Muscle of arm (tissue), 12 donors: ENCODE data around the gene CRAT. TPM values are rescaled to one million over a fixed set of nuclear protein-coding genes. Genes with fewer than 3 reads are reported as not detected.
A peak's percentile ranks its signal among the peaks of the same experiment; 100 is the strongest.
"Not testable (repeated sequence)": the region's sequence is repeated elsewhere in the genome, so short reads cannot be mapped to it uniquely, and the experiment has no call there.

Experiments
- DNase-seq: peaks from one replicate; pipeline ENCODE4 v3.0.0-alpha.2; 2013
- polyA plus RNA-seq, 12 donors: library from polyadenylated mRNA; unstranded; fragments of 120-200 nt; gene quantifications; one replicate each; pipeline ENCODE4 v1.2.1, GENCODE V29; 2013; ENCODE audit not compliant: insufficient read length in 12 of 12

Gene CRAT
- polyA plus RNA-seq, 12 donors = 28.9 to 57.4 (median 39.2) TPM; not detected in 1

- DNase-seq = no peak
These were observed 3.2 kb upstream of the CRAT start for GRCh38 chr9:129113645-129114304.

DNA sequence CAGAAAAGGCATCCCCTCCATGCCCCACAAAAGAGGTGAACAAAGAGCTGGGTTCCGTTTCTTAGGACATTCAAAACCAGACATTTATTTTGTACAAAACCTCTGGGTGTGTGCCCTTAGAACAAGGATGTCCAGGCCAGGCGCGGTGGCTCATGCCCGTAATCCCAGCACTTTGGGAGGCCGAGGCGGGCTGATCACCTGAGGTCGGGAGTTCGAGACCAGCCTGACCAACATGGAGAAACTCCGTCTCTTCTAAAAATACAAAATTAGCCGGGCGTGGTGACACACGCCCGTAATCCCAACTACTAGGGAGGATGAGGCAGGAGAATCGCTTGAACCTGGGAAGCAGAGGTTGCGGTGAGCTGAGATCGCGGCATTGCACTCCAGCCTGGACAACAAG lies 1.9 kb upstream of the CRAT start:
- DNase-seq = not testable (repeated sequence)

DNA sequence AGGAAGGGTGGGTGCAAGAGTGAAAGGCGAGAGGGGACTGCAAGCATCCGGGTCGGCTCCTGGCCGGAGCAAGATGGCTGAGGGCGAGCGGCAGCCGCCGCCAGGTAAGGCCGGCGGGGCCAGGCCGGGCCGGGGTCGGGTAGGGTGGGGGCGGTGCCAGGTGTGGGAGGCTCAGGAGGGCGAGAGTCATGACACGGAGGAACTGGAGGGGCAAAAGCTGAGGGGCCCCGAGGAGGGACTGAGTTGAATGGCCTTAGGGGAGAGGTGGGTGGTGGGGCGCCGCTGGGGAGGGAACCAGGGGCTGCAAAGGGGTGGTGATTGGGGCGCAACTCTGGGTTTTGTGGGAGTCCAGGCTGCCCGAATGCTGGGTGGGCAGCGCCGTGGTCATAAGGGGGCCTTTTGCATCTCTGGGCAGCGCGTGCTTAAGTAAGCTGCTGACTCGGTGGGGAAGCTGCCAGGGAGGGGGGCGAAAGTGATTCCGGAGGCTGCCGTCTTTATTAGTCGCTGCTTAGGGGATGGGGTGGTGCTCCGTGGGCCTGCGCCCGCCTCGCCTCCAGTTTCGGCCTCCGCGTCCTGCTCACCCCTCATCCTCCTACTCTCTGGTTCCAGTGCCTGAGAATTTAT lies 1.0 kb upstream of the CRAT start:
- DNase-seq = peak; percentile 49

DNA sequence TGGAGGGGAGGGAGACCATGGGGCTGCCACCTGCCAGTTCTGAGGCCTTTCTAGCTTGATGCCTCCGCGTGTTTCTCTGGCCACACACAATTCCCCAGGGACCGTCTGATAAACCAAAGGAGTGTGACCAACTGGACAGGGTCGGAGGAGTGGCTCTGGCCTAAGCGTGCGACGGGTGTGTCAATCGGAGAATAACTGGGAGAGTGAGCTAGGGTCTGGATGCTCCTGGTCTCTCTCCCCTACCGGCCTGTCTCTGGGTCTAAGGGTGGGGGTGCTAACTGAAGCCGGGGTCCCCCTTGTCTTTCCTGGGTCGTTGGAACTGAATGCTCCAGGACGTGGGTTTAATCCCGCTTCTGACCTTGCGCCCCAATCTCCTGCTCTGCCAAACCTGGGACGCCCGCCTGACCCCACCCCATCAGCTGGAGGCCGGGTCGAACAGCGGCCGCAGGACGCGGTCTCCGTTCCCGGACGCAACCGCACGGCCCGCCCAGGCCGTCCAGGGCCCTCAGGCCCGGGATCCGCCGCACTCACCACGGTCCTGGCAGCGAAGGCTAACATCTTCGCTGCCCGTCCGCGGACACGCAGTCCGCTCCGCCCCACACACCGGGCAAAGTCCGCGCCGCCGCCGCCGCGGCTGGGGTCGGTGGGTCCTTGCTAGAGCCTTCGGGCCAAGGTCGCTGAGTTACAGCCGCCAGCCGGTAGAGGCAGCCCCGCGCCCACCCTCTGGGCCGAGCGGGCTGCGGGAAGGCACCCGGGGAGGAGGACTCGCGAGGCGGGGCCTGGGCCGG lies 447 bp downstream of the CRAT start:
- DNase-seq = peak; percentile 51

DNA sequence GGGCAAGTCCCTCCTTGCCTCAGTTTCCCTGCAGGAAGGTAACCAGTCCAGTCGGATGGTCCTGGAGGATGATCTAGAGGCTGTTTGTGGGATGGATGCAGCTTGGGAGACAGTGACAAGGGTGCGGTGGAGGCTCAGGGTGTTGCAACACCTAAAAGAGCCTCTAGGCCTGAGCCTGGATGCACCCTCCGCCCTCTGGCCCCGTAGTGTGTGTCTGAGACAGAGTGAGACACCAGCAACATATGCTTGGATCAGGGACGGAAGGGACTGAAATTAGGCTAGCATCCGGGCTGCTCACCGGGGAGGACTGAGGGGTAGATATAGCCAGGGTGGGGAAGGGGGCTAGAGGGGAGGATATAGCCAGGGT lies 1.1 kb downstream of the CRAT start:
- DNase-seq = no peak

DNA sequence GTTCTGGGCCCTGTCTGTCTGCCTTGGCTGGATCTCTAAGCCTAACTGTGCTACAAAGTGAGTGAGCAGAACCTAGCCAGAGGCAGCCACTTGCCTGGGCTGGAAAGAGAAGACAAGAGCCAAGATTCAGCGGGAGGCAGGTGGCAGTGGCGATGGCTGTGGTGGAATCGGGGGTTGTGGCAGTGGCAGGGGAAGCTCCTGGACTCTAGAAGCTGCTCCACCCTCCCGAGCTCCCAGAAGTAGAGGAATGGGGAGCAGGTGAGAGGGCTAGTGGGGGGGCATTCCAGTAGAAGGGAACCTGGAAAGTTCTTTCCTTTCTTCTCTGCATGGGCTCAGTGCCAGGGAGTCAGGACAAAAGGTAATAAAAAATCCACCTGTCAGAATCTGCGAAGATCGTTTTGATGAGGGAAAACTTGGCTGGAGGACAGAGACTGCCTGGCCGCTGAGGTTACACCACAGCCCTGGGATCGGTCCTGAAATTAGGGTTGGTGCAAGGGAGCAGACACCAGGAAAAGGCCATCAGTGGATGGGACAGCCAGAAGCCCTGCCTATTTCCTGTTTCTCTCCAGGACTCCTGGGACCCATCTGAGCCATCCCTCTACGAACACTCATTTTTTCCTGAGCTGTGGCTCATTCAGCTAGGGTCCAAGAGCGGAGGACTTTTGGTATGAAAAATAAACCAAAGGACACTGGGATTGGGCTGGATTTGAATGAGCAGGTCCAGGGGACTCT lies 1.6 kb downstream of the CRAT start:
- peak; percentile 19 for DNase-seq

DNA sequence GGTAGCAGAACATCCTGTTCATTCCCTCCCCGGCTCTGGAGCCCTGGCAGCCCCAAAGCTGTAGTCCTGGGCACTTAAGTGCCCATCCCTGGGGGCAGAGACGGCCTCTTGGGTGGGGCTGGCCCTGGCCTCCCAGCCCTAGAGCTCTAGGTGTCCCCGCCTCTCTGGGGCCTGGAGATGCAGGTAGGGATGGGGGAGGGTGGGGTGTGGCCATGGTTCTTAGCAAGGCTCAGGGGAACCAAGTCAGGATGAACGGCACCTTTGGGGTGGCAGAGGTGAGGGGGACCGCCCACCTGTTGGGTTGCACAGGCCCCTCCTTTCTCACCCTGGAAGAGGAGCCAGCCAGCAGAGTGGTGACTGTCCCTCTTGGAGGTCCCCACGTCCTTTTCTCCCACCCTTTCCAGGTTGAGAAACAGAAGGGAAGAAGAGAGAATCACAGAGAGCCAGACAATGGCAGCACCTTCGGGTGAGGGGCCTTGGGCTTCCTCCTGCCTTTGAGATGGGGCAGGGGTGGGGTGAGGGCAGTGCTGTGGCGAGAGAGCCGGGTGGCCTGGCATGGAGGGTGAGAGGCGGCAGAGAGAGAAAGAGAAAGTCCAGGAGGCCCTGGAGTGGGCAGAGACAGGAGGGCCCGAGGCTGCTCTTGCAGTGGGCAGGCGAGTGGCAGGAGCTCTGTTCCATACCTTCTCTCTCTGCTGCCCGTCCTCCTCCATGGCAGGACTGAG lies 2.3 kb downstream of the CRAT start:
- DNase-seq = no peak

GRCh38 chr9:129107651-129108050 lies 2.9 kb downstream of the CRAT start:
- DNase-seq = no peak

DNA sequence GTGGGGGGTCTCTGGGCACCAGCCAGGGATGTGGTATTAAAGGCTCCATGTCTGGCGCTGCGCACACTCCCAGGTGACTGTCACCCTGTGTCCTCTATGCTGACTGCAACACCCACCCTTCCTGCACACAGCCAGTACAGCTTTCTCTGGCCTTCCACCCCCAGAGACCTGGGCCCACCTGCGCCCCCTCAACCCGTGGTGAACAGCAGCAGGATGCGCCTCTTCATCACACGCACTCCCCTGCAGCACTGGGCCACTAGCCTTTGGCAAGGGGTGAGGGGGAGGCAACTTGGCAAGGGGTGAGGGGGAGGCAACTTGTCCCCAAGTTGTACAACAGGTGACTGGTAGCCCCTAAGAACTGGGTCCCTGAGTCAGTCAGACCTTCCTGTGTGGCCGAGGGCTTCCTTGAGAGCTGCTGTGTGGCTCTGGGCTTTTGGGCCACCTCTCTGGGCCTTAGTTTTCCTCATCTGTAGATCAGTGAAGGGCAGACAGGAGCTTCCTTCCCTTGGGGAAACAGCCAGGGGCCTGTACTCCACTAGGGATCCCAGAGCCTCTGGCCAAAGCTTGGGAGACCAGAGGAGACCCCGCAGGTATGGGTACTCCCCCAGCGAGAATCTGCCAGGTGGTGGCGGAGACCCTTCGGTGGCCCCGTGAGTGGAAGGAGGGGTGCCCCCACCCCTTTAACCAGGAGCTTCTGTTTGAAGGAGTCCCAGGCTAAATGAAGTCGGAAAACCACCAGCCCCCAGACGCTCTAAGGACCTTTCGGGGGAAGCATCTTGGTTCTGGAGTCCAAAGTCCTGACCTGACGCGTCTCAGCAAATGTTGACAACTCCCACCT lies 4.5 kb downstream of the CRAT start:
- DNase-seq = no peak

- no peak for DNase-seq
These were observed 6.5 kb downstream of the CRAT start for GRCh38 chr9:129104051-129104450.

DNA sequence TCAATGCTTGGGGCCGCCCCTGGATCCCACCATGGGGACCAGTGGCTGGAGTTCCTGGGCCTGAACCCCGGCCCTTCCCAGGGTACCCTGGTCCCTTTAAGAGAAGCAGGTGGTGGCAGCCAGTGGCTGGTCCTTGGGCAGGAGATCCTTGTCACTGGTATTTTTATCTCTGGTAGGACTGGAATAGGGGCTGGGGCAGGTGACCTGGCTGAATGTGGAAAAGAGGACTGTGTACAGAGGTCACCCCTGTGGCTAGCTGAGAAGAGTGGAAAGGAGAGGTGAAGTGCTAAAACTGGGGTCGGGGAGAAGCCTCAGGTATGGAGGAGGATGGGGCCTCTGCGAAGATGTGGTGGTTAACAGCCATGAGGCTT lies 7.0 kb downstream of the CRAT start:
- no peak for DNase-seq

- no peak for DNase-seq
These were observed 7.6 kb downstream of the CRAT start for GRCh38 chr9:129102791-129103594.

DNA sequence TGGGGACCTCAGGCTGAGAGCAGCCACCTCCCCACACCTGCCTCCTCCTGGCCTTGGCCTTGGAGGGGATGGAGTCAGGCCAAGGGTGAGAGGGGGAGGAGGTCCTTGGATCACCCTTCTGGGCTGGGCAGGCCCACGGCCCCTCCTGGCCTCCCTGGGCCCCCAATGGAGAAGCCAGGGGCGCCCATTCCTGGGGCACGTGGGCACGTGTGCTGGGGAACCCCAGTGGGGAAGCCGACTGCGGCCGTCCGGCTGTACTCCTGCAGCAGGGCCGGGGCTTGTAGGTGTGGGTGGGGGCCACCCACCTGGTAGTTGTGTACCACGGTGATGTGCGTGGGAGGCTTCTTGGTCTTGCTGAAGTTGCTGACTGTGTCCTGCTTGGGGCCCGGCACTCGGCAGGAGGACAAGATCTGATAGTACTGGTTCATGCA lies 8.5 kb downstream of the CRAT start:
- DNase-seq = no peak

DNA sequence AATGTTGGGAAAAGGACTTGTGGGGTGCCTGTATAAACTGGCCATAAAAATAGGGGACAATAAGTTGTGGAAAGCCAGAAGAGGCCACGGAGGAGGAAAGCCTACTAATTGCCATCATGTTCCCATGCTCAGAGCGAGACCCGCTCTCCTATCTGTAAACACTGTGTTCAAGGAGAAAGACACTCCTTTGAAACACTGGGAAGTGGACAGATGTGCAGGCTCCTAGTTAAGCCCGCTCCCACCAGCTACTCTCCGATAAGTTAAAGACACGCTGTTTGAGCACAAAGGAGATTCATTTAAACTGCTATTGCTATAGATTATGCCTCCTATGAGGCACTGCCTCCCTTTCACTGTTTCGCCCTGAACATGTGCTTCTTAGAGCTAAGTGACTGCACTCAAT lies 9.3 kb downstream of the CRAT start:
- DNase-seq = no peak

GRCh38 chr9:129100383-129101169 lies 10.0 kb downstream of the CRAT start:
- DNase-seq = no peak

- DNase-seq = no peak
These were observed 12.3 kb downstream of the CRAT start for GRCh38 chr9:129098328-129098727.

DNA sequence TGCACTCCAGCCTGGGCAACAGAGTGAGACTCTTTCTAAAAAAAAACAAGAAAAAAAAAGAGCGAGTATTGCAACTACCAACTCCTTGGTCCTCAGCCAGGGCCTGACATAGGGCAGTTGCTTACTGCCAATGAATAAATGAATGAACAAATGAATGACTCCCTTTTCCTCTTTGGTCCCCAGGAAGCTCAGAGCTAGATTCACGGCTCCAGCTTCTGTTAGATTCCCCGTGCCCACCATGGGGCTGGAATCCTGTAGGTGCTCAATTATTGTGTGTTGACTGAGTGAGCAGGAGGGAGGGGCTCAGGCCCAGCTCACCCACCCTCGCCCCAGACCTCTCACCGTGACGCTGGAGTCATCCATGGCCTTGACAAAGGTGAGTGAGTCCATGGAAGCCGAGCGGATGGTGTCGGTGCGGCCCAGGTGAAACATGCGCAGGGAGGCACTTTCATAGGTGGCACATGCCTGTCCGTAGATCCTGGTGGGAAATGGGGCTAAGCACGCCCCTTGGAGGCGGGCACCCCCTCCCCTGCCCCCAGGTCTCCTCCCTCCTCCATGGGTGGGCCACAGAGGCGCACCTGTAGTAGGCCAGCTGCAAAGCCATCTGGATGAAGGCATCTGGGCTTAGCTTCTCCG lies 12.8 kb downstream of the CRAT start:
- no peak for DNase-seq

DNA sequence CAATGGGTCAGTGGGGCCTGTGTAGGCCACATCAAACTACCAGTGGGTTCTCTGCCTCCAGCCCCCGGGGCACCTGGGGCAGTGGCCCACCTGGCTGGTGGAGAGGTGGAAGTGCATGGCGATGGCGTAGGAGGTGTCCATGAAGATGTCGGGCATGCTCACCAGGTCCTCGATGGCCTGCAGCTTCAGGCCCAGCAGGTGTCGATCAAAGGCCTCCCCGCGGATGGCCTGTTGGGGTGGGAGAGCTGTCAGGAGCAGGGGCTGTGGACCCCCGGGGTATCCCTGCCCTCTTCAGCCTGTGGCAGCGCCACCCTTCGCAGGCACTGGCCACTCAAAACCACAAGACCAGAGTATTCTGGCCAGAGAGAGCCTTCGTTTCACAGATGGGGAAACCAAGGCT lies 14.7 kb downstream of the CRAT start:
- no peak for DNase-seq
